Bladder microvascular endothelial cell (primary cell): ENCODE measurements around the gene SPC25. TPM values are rescaled to one million over a fixed set of nuclear protein-coding genes. Genes with fewer than 3 reads are reported as not detected.

Experiments
- total RNA-seq: library from RNA; depleted of rRNA; stranded (reverse); fragments of >200 nt; gene quantifications from 2 replicates; pipeline ENCODE4 v1.2.3, GENCODE V29; 2014

SPC25 gene
- 3.0 and 5.0 TPM in 2 replicates for total RNA-seq

DNA sequence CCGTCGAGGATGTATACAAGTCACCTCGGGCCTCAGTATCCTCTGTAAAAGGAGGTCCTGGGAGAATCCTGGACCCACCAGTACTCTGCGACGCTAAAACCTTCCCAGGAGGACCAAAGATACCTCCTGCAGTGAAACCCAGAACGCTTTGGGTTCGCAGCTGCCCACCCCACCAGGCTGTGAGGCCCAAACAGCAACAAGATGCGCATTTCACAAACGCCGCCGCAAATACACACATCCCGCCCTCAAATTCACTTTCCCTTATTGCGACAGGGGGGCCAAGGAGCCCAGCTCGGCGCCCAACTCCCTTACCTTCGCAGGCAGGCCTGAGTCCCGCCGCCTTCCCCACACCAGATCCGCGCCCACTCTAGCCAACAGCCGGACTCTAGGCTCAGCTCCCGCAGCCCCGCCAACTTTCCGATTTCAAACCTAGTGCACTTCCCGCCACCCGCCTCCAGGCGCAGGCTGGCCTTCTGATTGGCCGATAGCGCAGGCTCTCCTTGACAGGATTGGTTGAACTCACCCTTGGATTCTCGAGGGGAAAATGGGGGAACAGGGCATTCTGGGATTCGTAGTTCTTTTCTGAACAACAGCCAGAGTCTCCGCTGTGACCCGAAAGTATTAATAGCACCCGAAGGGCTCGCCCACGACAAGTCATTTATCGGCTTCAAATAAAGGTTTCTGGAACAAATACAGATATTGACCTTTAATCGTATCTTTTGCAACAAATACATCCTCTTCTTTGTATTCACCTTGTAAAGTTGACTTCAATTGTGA is at the start of gene SPC25:
TSS of gene SPC25 (minus strand) at position 425 of the 777 bp plus-strand sequence. CDS start 911 bp downstream, outside the sequence.

DNA sequence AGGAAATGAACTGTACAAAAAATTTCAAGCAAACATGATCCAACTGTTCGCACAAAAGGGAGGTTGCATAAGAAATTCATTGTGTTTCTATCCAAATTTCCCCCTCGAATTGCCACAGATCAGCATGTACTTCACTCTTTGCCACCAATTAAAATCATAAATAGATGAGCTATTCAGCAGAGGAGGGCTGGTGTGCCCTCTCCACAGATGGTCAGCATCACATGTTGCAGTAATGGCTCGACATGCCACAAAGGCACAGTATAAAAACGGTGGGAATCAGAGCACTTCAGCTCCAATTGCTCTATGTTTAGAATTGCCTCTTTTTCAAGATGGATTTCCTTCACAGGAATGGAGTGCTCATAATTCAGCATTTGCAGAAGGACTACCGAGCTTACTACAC is 10.8 kb upstream of the SPC25 start, which contains the start of gene G6PC2:
TSS of gene G6PC2 (plus strand) at position 289 of the 400 bp plus-strand sequence. CDS start at position 330, 41 bp downstream.

Other genes starting within 250 kb of the SPC25 start
- 6.1 and 25.1 TPM in 2 replicates for gene NOSTRIN, start 87.8 kb downstream of the SPC25 start, total RNA-seq
- gene G6PC2, start 10.9 kb upstream of the SPC25 start, total RNA-seq: not detected in 2 replicates
- under 0.01 TPM in 2 replicates for gene ABCB11, start 140.9 kb upstream of the SPC25 start, total RNA-seq
- 0.13 TPM in 1 of 2 replicates, not detected in the other for gene DHRS9, start 179.1 kb upstream of the SPC25 start, total RNA-seq